Aorta (tissue), 5 donors: ENCODE data around the gene AMIGO2. TPM values are rescaled to one million over a fixed set of nuclear protein-coding genes. Genes with fewer than 3 reads are reported as not detected.

Source experiments
- ATAC-seq: fragments of 200-7000 bp; cut with Tn5 transposase; one replicate; pipeline ENCODE4 v1.9.1; 2022; ENCODE audit warnings: moderate library complexity; ENCODE audit not compliant: low FRiP score
- DNase-seq, 2 donors: peaks; one replicate each; pipeline ENCODE4 v3.0.0-alpha.2; 2020
- H3K27ac ChIP-seq, 2 donors: one replicate each; pipeline ENCODE4 v1.5.1; 2013; ENCODE audit warnings: low read length in 2 of 2, mild to moderate bottlenecking in 2 of 2, moderate library complexity in 2 of 2, control low read depth in 1 of 2, inconsistent platforms in 1 of 2, low read depth in 1 of 2
- H3K27me3 ChIP-seq, 2 donors: one replicate each; pipeline ENCODE4 v1.6.1; 2013; ENCODE audit warnings: control low read depth in 1 of 2, low read length in 1 of 2, mild to moderate bottlenecking in 1 of 2, moderate library complexity in 1 of 2; ENCODE audit not compliant: insufficient read depth in 2 of 2, control insufficient read depth in 1 of 2
- H3K36me3 ChIP-seq, 2 donors: one replicate each; pipeline ENCODE4 v1.6.1; 2013; ENCODE audit warnings: control low read depth in 1 of 2, low read length in 1 of 2, mild to moderate bottlenecking in 1 of 2; ENCODE audit not compliant: insufficient read depth in 2 of 2, control insufficient read depth in 1 of 2
- H3K4me1 ChIP-seq, 2 donors: one replicate each; pipeline ENCODE4 v1.6.1; 2013; ENCODE audit warnings: low read length in 2 of 2, control low read depth in 1 of 2, mild to moderate bottlenecking in 1 of 2, moderate library complexity in 1 of 2; ENCODE audit not compliant: insufficient read depth in 2 of 2, control insufficient read depth in 1 of 2
- H3K4me3 ChIP-seq, 2 donors: one replicate each; pipeline ENCODE4 v1.5.1; 2013; ENCODE audit warnings: low read length in 2 of 2, control low read depth in 1 of 2, mild to moderate bottlenecking in 1 of 2
- H3K9me3 ChIP-seq: one replicate; pipeline ENCODE4 v1.6.1; 2013; ENCODE audit warnings: mild to moderate bottlenecking, low read length; ENCODE audit not compliant: control insufficient read depth
- WGBS, 2 donors: extraction: QIAGEN DNeasy Blood & Tissue Kit; methylation state at CpG; one replicate each; pipeline ENCODE4 v1.1.7; 2013; 5-methylcytosine and 5-hydroxymethylcytosine counted together
- intact Hi-C, 2 donors: fragments of 100-400 bp; cut with DNase I; formaldehyde crosslinking; loops; one replicate each; pipeline versions ENCODE4 v1.14.2 to v1.15.0; 2022
- polyA plus RNA-seq, 2 donors: library from polyadenylated mRNA; stranded (reverse); fragments of 200-250 nt; gene quantifications; one replicate each; pipeline ENCODE4 v1.2.3, GENCODE V29; 2013
- total RNA-seq, 2 donors: library from RNA; stranded (reverse); fragmentation: NEBNext Ultra II Directional; extraction: Animal tissue kit (Norgen Biotek cat#: 25700); gene quantifications; one replicate each; pipeline ENCODE4 v1.2.1, GENCODE V29; 2021
- donor health status: healthy with polysubstance abuse.
- donor health status: Bipolar disorder and iron deficiency.
- donor health status: DM: no; HTN: no; CAD: no.
- donor health status: DM: no; HTN: no; CAD: no.
- donor health status: DM: yes; HTN: yes; CAD: no.

The AMIGO2 gene
- total and polyA plus RNA-seq, 4 donors = 12.0 to 72.1 (median 31.1) TPM

DNA sequence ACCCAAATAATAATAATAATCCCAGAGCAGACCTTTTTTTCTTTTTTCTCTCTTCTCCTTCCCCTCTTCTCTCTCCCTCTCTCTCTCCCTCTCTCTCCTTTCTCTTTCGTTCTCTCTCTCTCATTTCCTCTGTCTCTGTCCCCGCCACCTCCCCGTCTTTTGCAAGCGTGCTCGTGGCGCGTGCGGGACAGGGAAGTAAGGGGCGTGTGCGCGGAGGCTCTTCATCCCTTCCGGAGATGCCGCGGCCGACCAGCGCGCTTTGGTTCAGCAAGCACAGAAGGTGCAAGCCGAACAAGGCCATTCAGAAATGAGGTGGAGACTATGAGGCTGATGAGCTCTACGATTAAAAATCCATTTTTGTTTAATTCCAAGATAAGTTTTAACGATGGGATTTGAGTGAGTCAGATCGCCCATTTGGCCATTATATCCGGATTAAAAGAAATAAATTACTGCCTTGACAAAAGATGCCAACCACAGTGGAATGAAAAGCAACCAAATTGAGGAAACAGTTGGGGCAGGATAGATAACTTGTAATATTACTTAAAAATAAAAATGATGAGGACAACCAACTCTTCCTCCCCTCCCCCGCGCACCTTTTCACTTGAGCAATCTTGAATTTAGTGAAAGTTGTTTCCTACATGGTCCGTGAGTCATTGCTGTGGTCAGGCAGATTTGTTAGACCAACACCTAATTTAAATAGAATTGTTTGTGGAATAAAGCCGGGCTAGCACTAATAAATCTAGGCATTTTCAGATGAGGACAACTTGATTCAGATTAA is 1.2 kb upstream of the AMIGO2 start:
- H3K27me3 ChIP-seq = no peaks in the 10 kb centered on the region
- peak overlapping the region; percentile 80 to 95 for H3K4me3 ChIP-seq
- WGBS, 2 donors = 9 to 11% methylated on average over 26 of the region's 26 CpGs
- peak overlapping the region; percentile 88 to 90 for H3K27ac ChIP-seq
- peaks cover 0 to 4% of the 10 kb centered on the region in 2 donors for H3K36me3 ChIP-seq
- ATAC-seq (peak; percentile 59), DNase-seq (peak; percentile 84 to 88)
- peaks cover 6% of the 10 kb centered on the region in 2 donors for H3K4me1 ChIP-seq
- no peaks in the 10 kb centered on the region for H3K9me3 ChIP-seq
- intact Hi-C loops = loop anchor here (5.0 to 10.0 kb wide), 3 partner anchors 44 to 424 kb away; no protein-coding TSS in a partner anchor

DNA sequence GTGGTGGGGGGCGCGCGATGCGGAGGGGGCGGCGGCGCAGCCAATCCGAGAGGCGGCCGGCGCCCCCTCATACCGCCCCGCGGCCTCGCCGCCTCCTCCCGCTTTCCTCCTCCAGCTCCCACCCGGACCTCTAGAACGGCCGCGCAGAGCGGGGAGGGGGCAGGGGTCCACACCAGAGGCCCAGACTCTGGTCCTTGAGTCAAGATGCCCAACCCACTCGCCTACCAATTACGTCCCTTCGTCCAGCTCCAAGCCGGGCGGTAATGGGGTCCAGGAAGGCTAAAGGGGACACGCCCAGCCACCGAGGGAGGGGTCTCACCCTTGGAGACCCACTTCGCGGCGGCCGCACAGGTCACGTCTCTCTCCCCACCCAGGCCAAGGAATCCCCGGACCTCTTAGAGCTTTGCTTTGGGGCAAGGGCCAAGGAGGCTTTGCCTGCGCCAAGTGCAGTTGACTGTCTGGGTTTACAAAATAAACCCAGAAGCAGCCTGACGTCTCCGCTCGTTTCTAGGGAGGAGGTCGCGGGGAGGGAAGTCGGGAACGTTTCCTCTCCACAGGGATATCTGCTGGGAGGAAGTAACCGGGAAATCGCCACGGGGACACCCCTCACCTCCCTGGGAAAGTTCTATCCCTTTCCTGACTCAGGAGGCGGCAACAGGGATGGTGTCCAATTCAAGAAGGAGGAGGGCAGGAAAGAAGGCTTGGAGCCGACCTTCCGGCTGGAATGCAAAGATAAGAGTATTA is 394 bp upstream of the AMIGO2 start:
- peak overlapping the region; percentile 88 to 90 for H3K27ac ChIP-seq
- H3K36me3 ChIP-seq = peaks cover 0 to 4% of the 10 kb centered on the region in 2 donors
- peak overlapping the region; percentile 80 to 95 for H3K4me3 ChIP-seq
- ATAC-seq (peak; percentile 71), DNase-seq (peak; percentile 75 to 85)
- H3K27me3 ChIP-seq = no peaks in the 10 kb centered on the region
- peaks cover 4 to 8% of the 10 kb centered on the region in 2 donors for H3K4me1 ChIP-seq
- intact Hi-C loops = loop anchor here (5.0 to 10.0 kb wide), 4 partner anchors 43 to 425 kb away; no protein-coding TSS in a partner anchor
- no peaks in the 10 kb centered on the region for H3K9me3 ChIP-seq
- WGBS, 2 donors = 0 to 1% methylated on average over 42 to 49 of the region's 49 CpGs

DNA sequence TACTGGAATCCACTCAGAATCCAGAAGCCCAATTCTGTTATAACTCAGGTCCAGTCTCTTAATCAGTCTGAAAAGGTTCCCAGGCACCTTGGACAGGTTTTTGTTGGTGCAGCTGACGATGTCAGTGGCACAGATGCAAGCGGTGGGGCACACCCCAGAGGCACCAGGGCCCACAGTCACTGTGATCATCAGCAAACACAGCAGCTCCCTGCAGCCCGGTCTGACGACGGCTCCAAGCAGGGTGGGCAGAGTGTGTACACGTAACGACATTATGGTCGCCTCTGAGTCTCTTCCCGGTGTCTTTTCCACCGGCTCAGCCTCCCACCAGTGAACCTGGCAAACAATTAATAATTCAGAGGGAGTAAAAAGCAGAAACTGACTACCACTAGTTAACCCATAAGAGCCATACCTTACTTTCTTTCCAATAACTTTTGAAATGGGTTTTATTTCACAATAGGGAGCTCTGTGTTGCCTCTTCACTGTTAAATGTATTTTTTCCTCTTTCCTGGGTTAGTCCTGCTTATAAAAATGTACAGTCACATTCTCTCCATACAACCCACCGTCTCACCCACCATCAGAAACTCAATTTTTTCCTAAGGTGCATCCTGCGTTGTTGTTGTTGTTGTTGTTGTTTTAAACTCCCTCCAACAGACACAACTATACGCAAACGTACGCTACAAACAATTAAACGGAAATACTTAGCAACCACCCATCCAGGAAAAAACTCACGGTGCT is 859 bp downstream of the AMIGO2 start:
- 0 to 1% methylated on average over 17 of the region's 17 CpGs for WGBS, 2 donors
- Histone ChIP-seq H3K4me1 (peaks cover 3 to 8% of the 10 kb centered on the region in 2 donors), H3K27me3 (no peaks in the 10 kb centered on the region), H3K9me3 (no peaks in the 10 kb centered on the region), H3K36me3 (peaks cover 0 to 4% of the 10 kb centered on the region in 2 donors), H3K27ac (peak overlapping the region; percentile 88 to 98), H3K4me3 (peak overlapping the region; percentile 80 to 95)
- peak; percentile 70 for ATAC-seq
- DNase-seq = peak; percentile 69 to 80
- intact Hi-C loops = loop anchor here in 1 of 2 donors (5.0 to 10.0 kb wide), 2 partner anchors 42 to 226 kb away; no protein-coding TSS in a partner anchor

GRCh38 chr12:47078086-47078395 is 1.7 kb downstream of the AMIGO2 start:
- no peak for DNase-seq
- Histone ChIP-seq H3K27me3 (no peaks in the 10 kb centered on the region), H3K4me3 (peak overlapping the region; percentile 80 to 95), H3K36me3 (peaks cover 0 to 4% of the 10 kb centered on the region in 2 donors), H3K4me1 (peaks cover 3 to 8% of the 10 kb centered on the region in 2 donors), H3K9me3 (no peaks in the 10 kb centered on the region), H3K27ac (peak overlapping the region in 1 of 2 donors; percentile 70)
- intact Hi-C loops = loop anchor here in 1 of 2 donors (5.0 to 10.0 kb wide), 2 partner anchors 41 to 227 kb away; no protein-coding TSS in a partner anchor
- ATAC-seq = no peak
- 89 to 90% methylated on average over 8 of the region's 8 CpGs for WGBS, 2 donors

- DNase-seq (no peak), ATAC-seq (no peak)
- no peaks in the 10 kb centered on the region for H3K27me3 ChIP-seq
- intact Hi-C loops = loop anchor here in 1 of 2 donors (5.0 to 10.0 kb wide), 2 partner anchors 40 to 227 kb away; no protein-coding TSS in a partner anchor
- 92 to 93% methylated on average over 17 of the region's 17 CpGs for WGBS, 2 donors
- peaks cover 0 to 4% of the 10 kb centered on the region in 2 donors for H3K36me3 ChIP-seq
- H3K9me3 ChIP-seq = no peaks in the 10 kb centered on the region
- peak overlapping the region; percentile 80 to 95 for H3K4me3 ChIP-seq
- H3K4me1 ChIP-seq = peaks cover 3 to 8% of the 10 kb centered on the region in 2 donors
- peak overlapping the region in 1 of 2 donors; percentile 70 for H3K27ac ChIP-seq
These were observed 2.3 kb downstream of the AMIGO2 start for GRCh38 chr12:47077206-47078085.

GRCh38 chr12:47075192-47076084 is 4.3 kb downstream of the AMIGO2 start:
- Histone ChIP-seq H3K36me3 (peaks cover 0 to 4% of the 10 kb centered on the region in 2 donors), H3K9me3 (no peaks in the 10 kb centered on the region), H3K27me3 (no peaks in the 10 kb centered on the region), H3K4me1 (peaks cover 3 to 8% of the 10 kb centered on the region in 2 donors), H3K27ac (no peak overlapping the region), H3K4me3 (no peak overlapping the region)
- 96 to 97% methylated on average over 7 of the region's 7 CpGs for WGBS, 2 donors
- intact Hi-C loops = loop anchor here in 1 of 2 donors (5.0 to 10.0 kb wide), 2 partner anchors 38 to 229 kb away; no protein-coding TSS in a partner anchor
- ATAC-seq (no peak), DNase-seq (no peak)

DNA sequence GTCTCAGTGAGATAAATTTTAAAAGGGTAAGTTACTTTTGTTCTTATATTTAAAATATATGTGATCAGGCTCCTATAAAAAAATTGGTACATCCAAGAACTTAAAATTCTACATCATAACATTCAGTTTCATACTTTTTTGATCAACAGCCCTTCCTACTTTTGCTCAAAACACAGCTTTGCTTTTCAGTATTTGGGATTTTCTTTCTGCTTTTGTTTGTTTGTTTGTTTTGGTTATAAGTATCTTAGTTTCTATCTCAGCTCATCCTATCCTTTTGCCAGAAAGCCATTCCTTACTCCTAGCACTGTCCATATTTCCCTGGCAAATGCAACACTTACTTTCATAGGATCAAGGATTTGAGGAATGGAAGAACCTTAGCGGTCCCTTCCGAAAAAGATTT is 5.0 kb downstream of the AMIGO2 start:
- 96 to 97% methylated on average over 2 of the region's 2 CpGs for WGBS, 2 donors
- H3K27me3 ChIP-seq = no peaks in the 10 kb centered on the region
- peaks cover 0 to 4% of the 10 kb centered on the region in 2 donors for H3K36me3 ChIP-seq

More for the DNA sequence above, 5.0 kb downstream of the AMIGO2 start:
- no peaks in the 10 kb centered on the region for H3K9me3 ChIP-seq
- peaks cover 3 to 8% of the 10 kb centered on the region in 2 donors for H3K4me1 ChIP-seq
- no peak for DNase-seq
- H3K27ac ChIP-seq = no peak overlapping the region
- intact Hi-C loops = loop anchor here in 1 of 2 donors (5.0 to 10.0 kb wide), 2 partner anchors 37 to 230 kb away; no protein-coding TSS in a partner anchor
- no peak for ATAC-seq
- H3K4me3 ChIP-seq = no peak overlapping the region
